GM12891 (cell line): ENCODE results near the gene CFAP77.

Experiments
- DNase-seq: peaks from one replicate; pipeline ENCODE4 v3.0.0; 2011; ENCODE audit warnings: low spot score; ENCODE audit not compliant: insufficient read length
- FAIRE-seq: peaks from 2 replicates; lab custom pipeline; 2011; peaks lifted over from hg19 to GRCh38; lab: Jason Lieb, UNC
- PAX5 ChIP-seq: IDR thresholded peaks from 2 replicates; pipeline ENCODE4 v1.6.1; 2011; ENCODE audit warnings: low read length, moderate library complexity, mild to moderate bottlenecking; ENCODE audit not compliant: insufficient read depth, severe bottlenecking
- POLR2A ChIP-seq: IDR thresholded peaks from 2 replicates; pipeline ENCODE4 v1.6.1; 2011; ENCODE audit warnings: low read depth, low read length, control low read depth
- POLR2AphosphoS5 ChIP-seq: IDR thresholded peaks from 2 replicates; pipeline ENCODE4 v1.6.1; 2011; ENCODE audit warnings: low read depth, low read length, control low read depth
- POU2F2 ChIP-seq: IDR thresholded peaks from 2 replicates; pipeline ENCODE4 v1.6.1; 2011; ENCODE audit warnings: low read depth, mild to moderate bottlenecking, control low read depth, low read length, moderate library complexity
- SPI1 ChIP-seq: IDR thresholded peaks from 2 replicates; pipeline ENCODE4 v1.6.1; 2011; ENCODE audit warnings: low read depth, low read length, control low read depth
- TAF1 ChIP-seq: IDR thresholded peaks from 2 replicates; pipeline ENCODE4 v1.6.1; 2011; ENCODE audit warnings: low read depth, low read length, control low read depth

The CFAP77 gene

DNA sequence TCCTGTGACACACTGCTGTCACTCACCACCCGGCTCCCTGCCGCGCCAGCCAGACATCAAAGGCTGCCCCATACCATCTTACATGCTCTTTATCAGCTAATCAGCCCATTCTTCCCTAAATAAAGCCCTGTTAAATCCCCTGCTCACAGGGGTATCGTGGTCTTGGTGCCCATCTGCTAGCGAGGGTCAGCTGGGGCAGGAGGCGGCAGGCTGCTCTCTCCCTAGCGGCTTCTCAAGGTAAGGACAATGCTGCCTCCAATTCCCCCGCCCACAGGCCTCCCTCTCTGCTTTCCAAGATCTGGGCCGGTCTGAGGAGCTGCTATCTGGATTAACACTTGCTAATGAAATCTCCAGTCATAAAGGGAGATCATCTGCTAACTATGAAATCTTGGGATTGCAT, 199.2 kb downstream of the CFAP77 start:
- TF ChIP-seq POLR2A (no peak), SPI1 (no peak), POLR2AphosphoS5 (no peak), POU2F2 (no peak), TAF1 (no peak), PAX5 (no peak)
- DNase-seq, result no peak
- FAIRE-seq, result no peak

DNA sequence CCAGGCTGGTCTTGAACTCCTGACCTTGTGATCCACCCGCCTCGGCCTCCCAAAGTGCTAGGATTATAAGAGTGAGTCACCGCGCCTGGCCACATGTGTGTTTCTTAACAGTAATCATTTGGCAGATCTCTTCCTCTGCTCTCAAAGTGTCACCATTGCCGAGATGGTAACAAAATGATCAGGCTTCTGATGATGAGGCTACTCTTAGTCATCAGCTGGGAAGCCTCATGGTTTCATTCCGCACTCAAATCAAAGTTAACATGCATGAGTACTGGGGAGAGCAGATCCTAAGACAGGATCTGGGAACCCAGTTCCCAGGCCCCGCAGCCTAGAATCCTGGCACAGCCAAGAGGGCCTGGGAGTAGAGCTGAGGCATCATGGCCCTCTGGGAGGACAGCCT, 199.8 kb downstream of the CFAP77 start:
- FAIRE-seq (no peak), DNase-seq (no peak)
- TF ChIP-seq PAX5 (no peak), POLR2AphosphoS5 (no peak), SPI1 (no peak), POLR2A (no peak), POU2F2 (no peak), TAF1 (no peak)

DNA sequence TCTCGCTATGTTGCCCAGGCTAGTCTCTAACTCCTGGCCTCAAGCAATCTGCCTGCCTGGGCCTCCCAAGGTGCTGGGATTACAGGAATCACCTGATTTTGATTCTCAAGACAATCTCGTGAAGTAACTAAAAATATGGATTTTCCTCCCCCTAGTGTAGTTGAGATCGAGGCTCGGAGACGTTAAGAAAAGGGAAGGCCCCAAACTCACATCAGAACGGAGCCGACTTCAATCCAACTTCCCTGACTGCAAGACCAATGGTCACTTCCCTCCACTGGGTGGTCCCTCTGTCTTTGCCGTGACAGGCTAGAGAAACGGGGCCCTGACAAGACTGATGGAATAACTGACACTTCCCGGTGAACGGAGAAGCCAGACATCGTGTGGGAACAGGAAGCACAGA, 200.7 kb downstream of the CFAP77 start:
- FAIRE-seq, result no peak
- TF ChIP-seq SPI1, result no peak
- no peak for TF ChIP-seq POU2F2
- TF ChIP-seq POLR2AphosphoS5, result no peak
- TF ChIP-seq PAX5, result no peak
- no peak for TF ChIP-seq TAF1
- no peak for TF ChIP-seq POLR2A
- DNase-seq, result no peak

DNA sequence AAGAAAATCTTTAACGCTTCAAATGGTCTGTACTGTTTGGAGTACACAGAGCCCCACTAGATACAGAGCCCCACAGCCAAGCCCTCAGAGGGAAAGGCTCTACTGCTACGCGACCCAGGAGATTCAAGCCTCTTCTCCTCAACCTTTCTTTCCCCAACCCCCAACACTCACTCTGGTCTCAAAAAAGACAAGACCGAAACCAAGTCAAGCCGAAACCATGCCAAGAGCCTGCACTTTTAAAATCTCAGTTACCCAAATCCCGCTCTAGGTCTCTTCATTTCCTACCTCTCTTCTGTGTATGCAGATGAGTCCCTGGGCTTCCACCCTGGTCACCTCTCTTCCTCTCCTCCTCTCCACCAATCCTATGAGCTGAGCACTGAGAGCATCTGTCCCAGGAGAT, 204.3 kb downstream of the CFAP77 start:
- no peak for TF ChIP-seq PAX5
- TF ChIP-seq POLR2A, result no peak
- no peak for TF ChIP-seq TAF1
- TF ChIP-seq SPI1, result no peak
- TF ChIP-seq POU2F2, result no peak
- TF ChIP-seq POLR2AphosphoS5, result no peak
- FAIRE-seq, result no peak
- no peak for DNase-seq

DNA sequence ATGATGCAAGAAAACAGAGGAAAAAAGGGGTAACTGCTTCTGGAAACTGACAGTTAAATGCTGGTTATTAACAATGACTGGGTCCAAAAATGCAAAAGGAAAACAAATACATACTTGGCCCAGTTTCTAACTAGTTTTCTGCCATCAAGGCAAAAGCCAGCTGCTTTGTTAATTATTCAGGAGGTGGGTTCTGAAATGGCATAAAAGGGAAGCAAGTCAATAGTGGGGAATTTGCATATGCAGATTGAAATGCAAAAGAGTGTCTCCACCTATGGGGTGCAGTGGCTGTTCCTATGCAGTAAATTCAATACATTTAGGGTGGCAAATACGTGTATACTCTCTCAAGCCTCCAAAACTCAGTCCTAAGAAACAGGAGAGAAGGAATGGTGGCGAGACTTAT, 205.8 kb downstream of the CFAP77 start:
- no peak for FAIRE-seq
- DNase-seq, result no peak
- TF ChIP-seq TAF1, result no peak

DNA sequence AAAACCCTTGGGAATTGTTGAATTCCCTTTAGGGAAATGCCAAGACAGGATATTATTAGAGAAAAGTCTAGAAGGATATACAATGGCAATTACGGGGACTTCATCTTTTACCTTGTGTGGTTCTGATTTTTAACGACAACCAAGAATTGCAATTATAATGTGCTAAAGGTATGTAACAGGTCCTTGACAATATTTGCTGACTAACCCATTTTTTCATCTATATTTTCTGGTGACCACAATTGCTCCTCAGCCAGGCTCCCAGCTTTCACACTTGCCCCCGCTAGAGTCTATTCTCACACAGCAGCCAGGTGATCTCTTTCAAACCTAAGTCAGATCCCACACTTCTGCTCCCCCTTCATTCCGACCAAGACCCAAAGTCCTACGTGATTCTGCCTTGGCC, 206.7 kb downstream of the CFAP77 start:
- FAIRE-seq (no peak), DNase-seq (no peak)
- TF ChIP-seq POLR2A, result no peak
- TF ChIP-seq TAF1, result no peak
- TF ChIP-seq PAX5, result no peak
- TF ChIP-seq POLR2AphosphoS5, result no peak
- TF ChIP-seq SPI1, result no peak
- TF ChIP-seq POU2F2, result no peak

DNA sequence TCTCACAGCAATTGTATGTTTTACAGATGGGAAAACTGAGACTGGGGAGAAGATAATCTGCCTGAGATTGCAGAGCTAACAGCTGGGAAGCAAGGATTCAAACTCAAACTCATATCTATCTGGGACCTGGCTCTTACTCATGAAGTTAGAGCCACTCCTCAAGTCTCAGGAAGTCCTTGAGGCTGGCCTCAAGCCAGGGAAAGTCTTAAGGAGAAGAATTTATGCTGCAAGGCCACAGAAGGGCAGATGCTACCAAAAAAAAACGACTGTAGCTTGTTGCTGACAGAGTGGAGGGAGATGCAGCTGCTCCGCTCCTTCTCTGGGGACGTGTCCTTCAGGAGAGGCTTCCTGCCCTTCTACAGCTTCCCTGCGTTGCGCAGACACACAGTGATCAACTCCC, 212.1 kb downstream of the CFAP77 start:
- TF ChIP-seq POLR2A, result no peak
- no peak for TF ChIP-seq POU2F2
- no peak for TF ChIP-seq SPI1
- no peak for TF ChIP-seq PAX5
- TF ChIP-seq TAF1, result no peak
- no peak for TF ChIP-seq POLR2AphosphoS5
- DNase-seq (no peak), FAIRE-seq (no peak)
